Mesenchymal stem cell (in vitro differentiated cells and primary cell): ENCODE data around the gene CHST14.
A peak's percentile ranks its signal among the peaks of the same experiment; 100 is the strongest.
"Not testable (repeated sequence)": the region's sequence is repeated elsewhere in the genome, so short reads cannot be mapped to it uniquely, and the experiment has no call there.

Experiments used
- DNase-seq: peaks from one replicate; pipeline ENCODE4 v3.0.0-alpha.2; 2013
- H2AFZ ChIP-seq: one replicate; pipeline ENCODE4 v1.6.1; 2013; ENCODE audit warnings: low read depth, mild to moderate bottlenecking, control low read depth, inconsistent platforms, low read length, moderate library complexity
- H2AK5ac ChIP-seq: 2 replicates; pipeline ENCODE4 v1.6.1; 2013; ENCODE audit warnings: low read length, moderate library complexity, mild to moderate bottlenecking, inconsistent platforms; ENCODE audit not compliant: severe bottlenecking
- H2BK120ac ChIP-seq: one replicate; pipeline ENCODE4 v1.6.1; 2013; ENCODE audit warnings: low read depth, mild to moderate bottlenecking, inconsistent platforms, low read length, moderate library complexity
- H2BK12ac ChIP-seq, 2 experiments: one replicate each; pipeline ENCODE4 v1.6.1; 2013; ENCODE audit warnings: inconsistent platforms in 2 of 2, low read length in 2 of 2, mild to moderate bottlenecking in 2 of 2, moderate library complexity in 2 of 2, control low read depth in 1 of 2
- H2BK15ac ChIP-seq: one replicate; pipeline ENCODE4 v1.6.1; 2013; ENCODE audit warnings: mild to moderate bottlenecking, low read depth, inconsistent platforms; ENCODE audit not compliant: poor library complexity, severe bottlenecking
- H2BK5ac ChIP-seq: 2 replicates; pipeline ENCODE4 v1.6.1; 2013; ENCODE audit warnings: low read depth, mild to moderate bottlenecking, low read length, control low read depth, inconsistent platforms; ENCODE audit not compliant: poor library complexity, severe bottlenecking
- H3K14ac ChIP-seq, 2 experiments: one replicate each; pipeline ENCODE4 v1.6.1; 2013; ENCODE audit warnings: inconsistent platforms in 2 of 2, low read length in 2 of 2, control low read depth in 1 of 2, mild to moderate bottlenecking in 1 of 2, moderate library complexity in 1 of 2
- H3K18ac ChIP-seq, 2 experiments: one replicate each; pipeline ENCODE4 v1.6.1; 2013; ENCODE audit warnings: inconsistent platforms in 2 of 2, low read length in 2 of 2, control low read depth in 1 of 2, low read depth in 1 of 2, mild to moderate bottlenecking in 1 of 2
- H3K23ac ChIP-seq, 2 experiments: one replicate each; pipeline ENCODE4 v1.6.1; 2013; ENCODE audit warnings: inconsistent platforms in 2 of 2, low read length in 2 of 2, mild to moderate bottlenecking in 2 of 2, moderate library complexity in 2 of 2, control low read depth in 1 of 2
- H3K27ac ChIP-seq: 2 replicates; pipeline ENCODE4 v1.5.1; 2013; ENCODE audit warnings: mild to moderate bottlenecking, moderate library complexity, low read length, control low read depth, inconsistent platforms; ENCODE audit not compliant: poor library complexity, severe bottlenecking
- H3K27me3 ChIP-seq, 2 experiments: 2 replicates each; pipeline versions ENCODE4 v1.6.1 to v1.7.0; 2013; ENCODE audit warnings: low read length in 2 of 2, mild to moderate bottlenecking in 2 of 2, moderate library complexity in 2 of 2, control low read depth in 1 of 2, inconsistent platforms in 1 of 2; ENCODE audit not compliant: control insufficient read depth in 1 of 2, insufficient read depth in 1 of 2
- H3K36me3 ChIP-seq, 2 experiments: 2 replicates each; pipeline versions ENCODE4 v1.6.1 to v1.7.0; 2013; ENCODE audit warnings: low read length in 2 of 2, control low read depth in 1 of 2, inconsistent platforms in 1 of 2, low read depth in 1 of 2, mild to moderate bottlenecking in 1 of 2; ENCODE audit not compliant: insufficient read depth in 2 of 2, control insufficient read depth in 1 of 2
- H3K4ac ChIP-seq, 2 experiments: one replicate each; pipeline ENCODE4 v1.6.1; 2013; ENCODE audit warnings: inconsistent platforms in 2 of 2, low read length in 2 of 2, mild to moderate bottlenecking in 2 of 2, moderate library complexity in 2 of 2, control low read depth in 1 of 2, low read depth in 1 of 2
- H3K4me1 ChIP-seq: 2 replicates; pipeline ENCODE4 v1.6.1; 2013; ENCODE audit warnings: low read depth, low read length, control low read depth; ENCODE audit not compliant: control insufficient read depth, insufficient read depth
- H3K4me2 ChIP-seq: 2 replicates; pipeline ENCODE4 v1.6.1; 2013; ENCODE audit warnings: low read length, mild to moderate bottlenecking, inconsistent platforms; ENCODE audit not compliant: poor library complexity, severe bottlenecking
- H3K4me3 ChIP-seq, 2 experiments: 2 replicates each; pipeline versions ENCODE4 v1.5.1 to v1.7.0; 2013; ENCODE audit warnings: low read length in 2 of 2, mild to moderate bottlenecking in 2 of 2, control low read depth in 1 of 2, low read depth in 1 of 2; ENCODE audit not compliant: insufficient read depth in 1 of 2
- H3K79me1 ChIP-seq: replicated peaks from 2 replicates; pipeline ENCODE4 v1.6.1; 2013; ENCODE audit warnings: mild to moderate bottlenecking, control low read depth, low read length, inconsistent platforms; ENCODE audit not compliant: poor library complexity, severe bottlenecking
- H3K9ac ChIP-seq: 2 replicates; pipeline ENCODE4 v1.7.0; 2013; ENCODE audit warnings: mild to moderate bottlenecking, low read length, moderate library complexity
- H3K9me3 ChIP-seq: 2 replicates; pipeline ENCODE4 v1.7.0; 2013; ENCODE audit warnings: mild to moderate bottlenecking, low read length; ENCODE audit not compliant: control insufficient read depth
- H4K8ac ChIP-seq: one replicate; pipeline ENCODE4 v1.6.1; 2013; ENCODE audit warnings: inconsistent platforms, mild to moderate bottlenecking, low read length, moderate library complexity
- H4K91ac ChIP-seq: one replicate; pipeline ENCODE4 v1.6.1; 2013; ENCODE audit warnings: mild to moderate bottlenecking, low read length, inconsistent platforms
- WGBS: methylation state at CpG from one replicate; pipeline ENCODE4 v1.1.7; 2013; ENCODE audit warnings: mixed read lengths; 5-methylcytosine and 5-hydroxymethylcytosine counted together

The CHST14 gene

GRCh38 chr15:40450047-40450446 lies 20.7 kb upstream of the CHST14 start:
- Histone ChIP-seq H3K27ac (no peak overlapping the region), H2BK15ac (no peak overlapping the region), H3K9ac (no peak overlapping the region), H3K23ac (no peak overlapping the region), H3K18ac (no peak overlapping the region), H3K4me2 (no peak overlapping the region), H3K36me3 (no peaks in the 10 kb centered on the region), H4K91ac (no peak overlapping the region), H3K14ac (no peak overlapping the region), H3K79me1 (peaks cover 42% of the 10 kb centered on the region), H3K4me3 (no peak overlapping the region), H2AK5ac (no peak overlapping the region), H3K4ac (no peak overlapping the region), H3K9me3 (no peaks in the 10 kb centered on the region), H2BK120ac (no peak overlapping the region), H2AFZ (no peak overlapping the region), H4K8ac (no peak overlapping the region), H3K27me3 (no peaks in the 10 kb centered on the region), H2BK12ac (no peak overlapping the region), H2BK5ac (no peak overlapping the region), H3K4me1 (peaks cover 28% of the 10 kb centered on the region)
- 99% methylated on average over 2 of the region's 2 CpGs for WGBS
- no peak for DNase-seq

DNA sequence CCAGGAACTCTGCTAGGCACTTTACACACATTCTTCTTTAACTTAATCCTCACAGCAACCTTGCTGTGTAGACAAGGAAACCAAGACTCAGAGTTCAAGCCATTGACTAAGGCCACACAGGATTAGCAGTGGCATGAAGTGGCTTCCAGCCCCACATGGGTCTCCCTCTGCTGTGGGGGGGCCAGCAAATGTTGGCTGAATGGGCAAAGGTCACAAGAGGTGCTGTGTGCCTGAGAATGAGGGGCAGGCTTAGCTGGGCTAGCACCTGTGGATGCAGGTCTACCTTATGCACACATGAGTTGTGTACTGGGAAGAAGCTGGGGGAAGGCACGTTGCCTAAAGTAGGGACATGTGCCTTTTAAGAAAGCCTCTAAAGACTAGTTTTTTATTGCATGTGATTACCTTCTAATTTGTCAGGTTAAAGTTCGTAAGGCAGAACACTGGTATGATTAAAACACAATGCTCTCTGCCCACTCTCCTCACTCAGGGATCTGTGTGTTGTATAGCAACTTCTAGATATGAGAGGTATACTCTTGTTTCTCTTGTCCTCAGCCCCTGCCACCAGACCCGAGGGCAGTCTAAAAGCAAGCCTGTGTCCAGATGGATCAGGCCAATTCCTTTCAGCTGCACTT lies 19.1 kb upstream of the CHST14 start:
- H3K4me3 ChIP-seq, result no peak overlapping the region
- H3K4ac ChIP-seq, result no peak overlapping the region
- no peaks in the 10 kb centered on the region for H3K36me3 ChIP-seq
- H4K8ac ChIP-seq, result no peak overlapping the region
- no peak overlapping the region for H3K18ac ChIP-seq
- H3K14ac ChIP-seq, result no peak overlapping the region
- WGBS, result 93% methylated on average over 1 of the region's 3 CpGs
- no peak overlapping the region for H2AK5ac ChIP-seq
- no peak overlapping the region for H3K27ac ChIP-seq
- H3K4me2 ChIP-seq, result no peak overlapping the region
- no peaks in the 10 kb centered on the region for H3K9me3 ChIP-seq
- no peak overlapping the region for H2AFZ ChIP-seq
- H2BK15ac ChIP-seq, result no peak overlapping the region
- no peak overlapping the region for H3K9ac ChIP-seq
- H3K4me1 ChIP-seq, result peaks cover 30% of the 10 kb centered on the region
- no peak overlapping the region for H2BK120ac ChIP-seq
- no peak overlapping the region for H2BK5ac ChIP-seq
- H3K79me1 ChIP-seq, result peaks cover 50% of the 10 kb centered on the region
- no peaks in the 10 kb centered on the region for H3K27me3 ChIP-seq
- no peak overlapping the region for H4K91ac ChIP-seq
- DNase-seq, result no peak
- no peak overlapping the region for H3K23ac ChIP-seq
- H2BK12ac ChIP-seq, result no peak overlapping the region

DNA sequence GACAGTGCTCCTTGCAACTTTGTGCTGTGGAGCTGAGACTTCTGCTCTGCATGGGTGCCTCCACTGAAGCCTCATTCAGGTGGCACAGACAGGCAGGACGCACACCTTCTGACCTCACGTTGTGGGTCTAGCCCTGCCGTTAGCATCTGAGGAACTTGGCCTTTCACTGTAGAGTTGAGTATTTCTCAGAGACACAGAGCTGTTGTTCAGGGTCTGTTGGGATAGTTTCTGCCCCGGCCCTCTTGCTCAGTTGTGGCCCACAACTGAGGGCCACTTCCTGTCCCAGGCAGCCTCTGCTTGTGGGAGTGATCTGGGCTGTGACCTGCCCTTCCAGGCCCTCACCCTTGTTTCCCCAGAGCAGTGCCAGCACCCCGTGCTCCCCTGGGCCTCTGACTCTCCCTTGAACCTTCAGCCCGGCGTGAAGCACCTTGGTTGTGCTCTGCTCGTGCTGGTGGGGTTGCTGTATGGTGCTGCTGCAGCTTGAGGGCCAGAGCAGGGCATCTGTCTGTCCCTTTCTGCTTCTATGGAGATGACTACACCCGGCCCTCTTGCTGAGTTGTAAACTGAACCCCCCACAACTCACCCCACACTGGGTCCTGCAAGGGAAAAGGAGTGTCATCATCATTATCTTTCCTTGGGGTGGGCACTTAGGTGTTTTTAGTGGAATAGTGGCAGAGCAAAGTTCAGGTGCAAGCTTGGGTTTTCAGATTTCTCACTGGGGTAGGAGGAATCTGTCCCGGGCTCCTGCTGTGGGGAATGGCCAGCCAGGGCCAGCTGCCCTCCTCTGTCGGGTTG lies 18.3 kb upstream of the CHST14 start:
- Histone ChIP-seq H3K14ac (peak overlapping the region in 1 of 2 experiments; percentile 64), H3K36me3 (no peaks in the 10 kb centered on the region), H2AK5ac (no peak overlapping the region), H3K79me1 (peaks cover 54% of the 10 kb centered on the region), H3K18ac (no peak overlapping the region), H2BK120ac (no peak overlapping the region), H2AFZ (no peak overlapping the region), H3K9ac (no peak overlapping the region), H3K27me3 (no peaks in the 10 kb centered on the region), H3K9me3 (no peaks in the 10 kb centered on the region), H3K4me3 (no peak overlapping the region), H4K8ac (no peak overlapping the region), H3K27ac (no peak overlapping the region), H3K4me1 (peaks cover 34% of the 10 kb centered on the region), H2BK15ac (no peak overlapping the region), H2BK12ac (no peak overlapping the region), H3K4ac (no peak overlapping the region), H2BK5ac (no peak overlapping the region), H3K23ac (no peak overlapping the region), H4K91ac (no peak overlapping the region), H3K4me2 (no peak overlapping the region)
- DNase-seq, result no peak
- WGBS, result 86% methylated on average over 9 of the region's 11 CpGs

- not testable (repeated sequence) for H2AFZ ChIP-seq, H4K91ac ChIP-seq, H2BK5ac ChIP-seq, H3K4me2 ChIP-seq, H3K4me3 ChIP-seq, H2BK12ac ChIP-seq, H3K27ac ChIP-seq, H3K9me3 ChIP-seq, H2BK120ac ChIP-seq, H3K14ac ChIP-seq, H3K27me3 ChIP-seq, H2BK15ac ChIP-seq, H3K9ac ChIP-seq, H3K36me3 ChIP-seq, H4K8ac ChIP-seq, DNase-seq, H3K18ac ChIP-seq, H2AK5ac ChIP-seq, H3K23ac ChIP-seq
- Histone ChIP-seq H3K4ac (peak overlapping the region in 1 of 2 experiments; percentile 59), H3K4me1 (peaks cover 34% of the 10 kb centered on the region), H3K79me1 (peaks cover 59% of the 10 kb centered on the region)
- WGBS, result 86% methylated on average over 1 of the region's 3 CpGs
These were observed 16.8 kb upstream of the CHST14 start for GRCh38 chr15:40453941-40454340.
